Panc1 (cell line): ENCODE results near the gene FGGY. TPM values are rescaled to one million over a fixed set of nuclear protein-coding genes. Genes with fewer than 3 reads are reported as not detected.

Experiments
- ATAC-seq: fragments of 200-7000 bp; cut with Tn5 transposase; 2 replicates; pipeline ENCODE4 v1.9.1; 2020; ENCODE audit warnings: mild to moderate bottlenecking, moderate library complexity
- BruUV-seq: library from RNA; stranded (reverse); fragments of 400-500 nt; replicated peaks from 2 replicates; lab custom pipeline; 2021; lab: Mats Ljungman, UMichigan
- CTCF ChIA-PET: fragments of 300-600 bp; sonication (Branson Sonifier 250); formaldehyde crosslinking; loops from one replicate; lab custom pipeline; 2022; ENCODE audit warnings: antibody characterized with exemption; lab: Charles Lee
- POLR2A ChIA-PET: fragments of 300-600 bp; sonication (Branson Sonifier 250); formaldehyde crosslinking; loops from one replicate; lab custom pipeline; 2022; ENCODE audit warnings: antibody characterized with exemption; lab: Charles Lee
- DNase-seq: peaks from one replicate; pipeline ENCODE4 v3.0.0-alpha.2; 2010; ENCODE audit warnings: low read depth, low spot score
- H3K27ac ChIP-seq: 2 replicates; pipeline ENCODE4 v1.5.1; 2011; ENCODE audit warnings: mild to moderate bottlenecking, low read length, inconsistent platforms
- H3K27me3 ChIP-seq: fragments of 200-500 bp; sonication (Bioruptor generic); 2 replicates; pipeline ENCODE4 v1.6.0; 2014; ENCODE audit warnings: low read length, inconsistent platforms; ENCODE audit not compliant: control insufficient read depth, insufficient read depth
- H3K36me3 ChIP-seq: fragments of 200-500 bp; sonication (Bioruptor generic); 2 replicates; pipeline ENCODE4 v1.5.1; 2014; ENCODE audit warnings: inconsistent platforms, mild to moderate bottlenecking, low read length, moderate library complexity; ENCODE audit not compliant: control insufficient read depth, insufficient read depth
- H3K4me1 ChIP-seq: 2 replicates; pipeline ENCODE4 v1.5.1; 2011; ENCODE audit warnings: inconsistent platforms, mild to moderate bottlenecking, low read length, moderate library complexity; ENCODE audit not compliant: control insufficient read depth, insufficient read depth
- H3K4me3 ChIP-seq, 2 experiments: 2 replicates each; pipeline ENCODE4 v1.5.1; 2011 to 2012; ENCODE audit warnings: low read depth in 2 of 2, low read length in 2 of 2, mild to moderate bottlenecking in 2 of 2, inconsistent platforms in 1 of 2, moderate library complexity in 1 of 2
- H3K9me3 ChIP-seq: fragments of 200-500 bp; sonication (Bioruptor generic); 2 replicates; pipeline ENCODE4 v1.5.1; 2014; ENCODE audit warnings: low read depth, mild to moderate bottlenecking, inconsistent platforms, low read length, moderate library complexity; ENCODE audit not compliant: control insufficient read depth, insufficient read depth
- POLR2AphosphoS5 ChIP-seq: IDR thresholded peaks from 2 replicates; pipeline ENCODE4 v1.6.1; 2012; ENCODE audit warnings: mild to moderate bottlenecking, low read depth, low read length, moderate library complexity
- SIN3A ChIP-seq: IDR thresholded peaks from 2 replicates; pipeline ENCODE4 v1.6.1; 2012; ENCODE audit warnings: low read depth, mild to moderate bottlenecking, low read length, moderate library complexity, borderline replicate concordance; ENCODE audit not compliant: insufficient read depth
- TCF7L2 ChIP-seq: IDR thresholded peaks from 2 replicates; pipeline ENCODE4 v1.6.1; 2011; ENCODE audit warnings: mild to moderate bottlenecking, low read depth, low read length, inconsistent platforms
- in situ Hi-C: cut with HindIII; loops from 2 replicates; pipeline ENCODE4 v1.10.0; 2016; ENCODE audit warnings: low sequenced_read_pairs, low pct_unique_long_range_greater_than_20kb
- intact Hi-C: fragments of 100-400 bp; cut with micrococcal nuclease; formaldehyde crosslinking; loops from one replicate; pipeline ENCODE4 v1.10.0; 2022; ENCODE audit not compliant: unreplicated experiment
- total RNA-seq: library from RNA; stranded (reverse); gene quantifications from one replicate; pipeline ENCODE4 v1.2.1, GENCODE V29; 2021; ENCODE audit not compliant: unreplicated experiment
- TF ChIP-seq, protein P1 (sequence below): fragments of 450-650 bp; IDR thresholded peaks from 2 replicates; pipeline ENCODE4 v1.5.1; 2017; ENCODE audit warnings: mild to moderate bottlenecking
- TF ChIP-seq, protein P2 (sequence below), 2 experiments: IDR thresholded peaks; 2 replicates each; pipeline ENCODE4 v1.6.1; 2011 to 2012; ENCODE audit warnings: low read depth in 2 of 2, control low read depth in 1 of 2, low read length in 1 of 2, mild to moderate bottlenecking in 1 of 2, moderate library complexity in 1 of 2; ENCODE audit not compliant: insufficient read depth in 1 of 2

FGGY gene
- total RNA-seq, 1 experiment from 2014 or later: 15.5 TPM

DNA sequence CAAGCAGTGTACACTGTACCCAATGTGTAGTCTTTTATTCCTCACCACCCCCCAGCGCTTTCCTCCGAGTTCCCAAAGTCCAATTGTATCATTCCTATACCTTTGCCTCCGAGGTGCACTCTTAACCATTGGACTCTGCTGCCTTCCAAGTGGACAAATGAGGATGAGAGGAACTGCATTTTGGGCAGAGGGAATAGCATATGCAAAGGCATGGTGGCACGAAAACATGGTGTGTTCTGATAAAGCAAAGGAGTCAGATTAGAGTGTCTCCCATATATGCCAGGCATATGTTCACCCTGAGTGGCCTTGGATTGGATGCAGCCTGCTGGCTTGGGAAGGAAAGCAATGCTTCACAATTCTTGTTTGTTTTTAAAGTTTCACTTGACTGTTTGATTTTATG is 25.5 kb downstream of the FGGY start:
- intact Hi-C loops (no loop called here), in situ Hi-C loops (no loop called here)
- Histone ChIP-seq H3K36me3 (no peaks in the 10 kb centered on the region), H3K9me3 (no peaks in the 10 kb centered on the region), H3K4me1 (no peaks in the 10 kb centered on the region), H3K27ac (no peak overlapping the region), H3K4me3 (no peak overlapping the region), H3K27me3 (no peaks in the 10 kb centered on the region)
- ATAC-seq (no peak), DNase-seq (no peak)
- TF ChIP-seq, protein P1, sequence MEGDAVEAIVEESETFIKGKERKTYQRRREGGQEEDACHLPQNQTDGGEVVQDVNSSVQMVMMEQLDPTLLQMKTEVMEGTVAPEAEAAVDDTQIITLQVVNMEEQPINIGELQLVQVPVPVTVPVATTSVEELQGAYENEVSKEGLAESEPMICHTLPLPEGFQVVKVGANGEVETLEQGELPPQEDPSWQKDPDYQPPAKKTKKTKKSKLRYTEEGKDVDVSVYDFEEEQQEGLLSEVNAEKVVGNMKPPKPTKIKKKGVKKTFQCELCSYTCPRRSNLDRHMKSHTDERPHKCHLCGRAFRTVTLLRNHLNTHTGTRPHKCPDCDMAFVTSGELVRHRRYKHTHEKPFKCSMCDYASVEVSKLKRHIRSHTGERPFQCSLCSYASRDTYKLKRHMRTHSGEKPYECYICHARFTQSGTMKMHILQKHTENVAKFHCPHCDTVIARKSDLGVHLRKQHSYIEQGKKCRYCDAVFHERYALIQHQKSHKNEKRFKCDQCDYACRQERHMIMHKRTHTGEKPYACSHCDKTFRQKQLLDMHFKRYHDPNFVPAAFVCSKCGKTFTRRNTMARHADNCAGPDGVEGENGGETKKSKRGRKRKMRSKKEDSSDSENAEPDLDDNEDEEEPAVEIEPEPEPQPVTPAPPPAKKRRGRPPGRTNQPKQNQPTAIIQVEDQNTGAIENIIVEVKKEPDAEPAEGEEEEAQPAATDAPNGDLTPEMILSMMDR: no peak
- no peak for TF ChIP-seq SIN3A
- TF ChIP-seq TCF7L2: no peak
- TF ChIP-seq, protein P2, sequence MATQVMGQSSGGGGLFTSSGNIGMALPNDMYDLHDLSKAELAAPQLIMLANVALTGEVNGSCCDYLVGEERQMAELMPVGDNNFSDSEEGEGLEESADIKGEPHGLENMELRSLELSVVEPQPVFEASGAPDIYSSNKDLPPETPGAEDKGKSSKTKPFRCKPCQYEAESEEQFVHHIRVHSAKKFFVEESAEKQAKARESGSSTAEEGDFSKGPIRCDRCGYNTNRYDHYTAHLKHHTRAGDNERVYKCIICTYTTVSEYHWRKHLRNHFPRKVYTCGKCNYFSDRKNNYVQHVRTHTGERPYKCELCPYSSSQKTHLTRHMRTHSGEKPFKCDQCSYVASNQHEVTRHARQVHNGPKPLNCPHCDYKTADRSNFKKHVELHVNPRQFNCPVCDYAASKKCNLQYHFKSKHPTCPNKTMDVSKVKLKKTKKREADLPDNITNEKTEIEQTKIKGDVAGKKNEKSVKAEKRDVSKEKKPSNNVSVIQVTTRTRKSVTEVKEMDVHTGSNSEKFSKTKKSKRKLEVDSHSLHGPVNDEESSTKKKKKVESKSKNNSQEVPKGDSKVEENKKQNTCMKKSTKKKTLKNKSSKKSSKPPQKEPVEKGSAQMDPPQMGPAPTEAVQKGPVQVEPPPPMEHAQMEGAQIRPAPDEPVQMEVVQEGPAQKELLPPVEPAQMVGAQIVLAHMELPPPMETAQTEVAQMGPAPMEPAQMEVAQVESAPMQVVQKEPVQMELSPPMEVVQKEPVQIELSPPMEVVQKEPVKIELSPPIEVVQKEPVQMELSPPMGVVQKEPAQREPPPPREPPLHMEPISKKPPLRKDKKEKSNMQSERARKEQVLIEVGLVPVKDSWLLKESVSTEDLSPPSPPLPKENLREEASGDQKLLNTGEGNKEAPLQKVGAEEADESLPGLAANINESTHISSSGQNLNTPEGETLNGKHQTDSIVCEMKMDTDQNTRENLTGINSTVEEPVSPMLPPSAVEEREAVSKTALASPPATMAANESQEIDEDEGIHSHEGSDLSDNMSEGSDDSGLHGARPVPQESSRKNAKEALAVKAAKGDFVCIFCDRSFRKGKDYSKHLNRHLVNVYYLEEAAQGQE (IDR thresholded peaks at IDR 0.05; ENCODE audit: insufficient read depth in 1 of 2, low read depth in 2 of 2, low read length in 1 of 2): no peak
- no peak for TF ChIP-seq POLR2AphosphoS5
- CTCF ChIA-PET: no interaction called here
- BruUV-seq: no TSS peak
- POLR2A ChIA-PET: no interaction called here

DNA sequence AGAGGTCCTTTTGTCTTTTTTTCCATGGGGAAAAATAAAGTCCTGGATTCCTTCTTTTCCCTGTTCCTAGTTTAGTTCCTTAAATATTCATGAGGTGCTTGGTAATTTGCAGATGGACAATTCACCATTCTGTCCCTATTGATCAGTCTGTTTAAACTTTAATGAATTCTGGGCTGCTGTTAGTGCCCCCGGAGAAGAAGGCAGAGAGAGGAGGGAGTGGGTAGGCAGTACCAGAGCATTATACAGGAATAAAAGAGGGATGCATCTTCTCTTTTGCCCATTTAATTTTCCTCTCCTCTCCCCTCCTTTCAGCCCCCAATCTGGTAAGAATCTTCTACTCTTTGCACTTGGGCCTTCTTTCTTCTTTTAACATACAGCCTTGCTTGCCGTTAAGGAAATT is 25.9 kb downstream of the FGGY start:
- no TSS peak for BruUV-seq
- in situ Hi-C loops: no loop called here
- ATAC-seq (no peak), DNase-seq (no peak)
- Histone ChIP-seq H3K27ac (no peak overlapping the region), H3K4me1 (no peaks in the 10 kb centered on the region), H3K27me3 (no peaks in the 10 kb centered on the region), H3K4me3 (no peak overlapping the region), H3K9me3 (no peaks in the 10 kb centered on the region), H3K36me3 (no peaks in the 10 kb centered on the region)
- TF ChIP-seq SIN3A: no peak
- ChIA-PET CTCF (no interaction called here), POLR2A (no interaction called here)
- intact Hi-C loops: no loop called here

DNA sequence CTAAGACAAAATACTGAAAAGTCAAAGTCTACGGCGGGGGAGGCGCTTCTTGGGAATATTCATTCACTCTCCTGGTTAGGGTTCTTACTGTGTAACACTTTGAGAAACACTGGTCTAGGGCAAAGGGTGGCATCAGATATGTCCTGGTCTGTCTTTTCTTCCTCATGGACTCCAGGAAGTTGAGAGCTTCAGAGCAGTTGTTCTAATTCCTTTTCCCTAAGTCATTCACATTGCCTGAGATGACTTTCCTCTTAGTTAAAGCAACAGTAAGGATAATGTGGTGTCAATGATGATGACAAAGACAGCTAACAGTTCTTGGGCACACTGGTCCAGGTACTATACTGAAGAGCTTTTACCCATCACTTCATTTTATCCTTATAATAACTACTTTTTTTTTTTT is 27.0 kb downstream of the FGGY start:
- Histone ChIP-seq H3K27me3 (no peaks in the 10 kb centered on the region), H3K36me3 (no peaks in the 10 kb centered on the region), H3K4me3 (no peak overlapping the region), H3K4me1 (no peaks in the 10 kb centered on the region), H3K27ac (no peak overlapping the region), H3K9me3 (no peaks in the 10 kb centered on the region)
- intact Hi-C loops (no loop called here), in situ Hi-C loops (no loop called here)
- no TSS peak for BruUV-seq
- TF ChIP-seq SIN3A: no peak
- no peak for TF ChIP-seq TCF7L2
- TF ChIP-seq, protein P2 (IDR thresholded peaks at IDR 0.05; ENCODE audit: insufficient read depth in 1 of 2, low read depth in 2 of 2, low read length in 1 of 2): no peak
- TF ChIP-seq, protein P1: no peak
- TF ChIP-seq POLR2AphosphoS5: no peak
- POLR2A ChIA-PET: no interaction called here
- no peak for ATAC-seq
- no peak for DNase-seq
- CTCF ChIA-PET: interaction anchor here (0.6 kb wide), 1 partner anchor 125 kb away, joined by 4 read pairs; no protein-coding TSS in a partner anchor
